Suprapubic skin (tissue), 4 donors: ENCODE results near the gene PATL1. TPM values are rescaled to one million over a fixed set of nuclear protein-coding genes. Genes with fewer than 3 reads are reported as not detected.
A peak's percentile ranks its signal among the peaks of the same experiment; 100 is the strongest.

ENCODE experiments used
- DNase-seq, 2 donors: peaks; one replicate each; pipeline ENCODE4 v3.0.0-alpha.2; 2019; ENCODE audit warnings: low spot score in 2 of 2
- H3K27ac ChIP-seq: fragments of 200-600 bp; sonication (generic); one replicate; pipeline ENCODE4 v1.5.1; 2019
- H3K27me3 ChIP-seq: fragments of 200-600 bp; sonication (generic); one replicate; pipeline ENCODE4 v1.5.1; 2019
- H3K36me3 ChIP-seq: fragments of 200-600 bp; sonication (generic); one replicate; pipeline ENCODE4 v1.5.1; 2019
- H3K4me1 ChIP-seq: fragments of 200-600 bp; sonication (generic); one replicate; pipeline ENCODE4 v1.5.1; 2019
- H3K4me3 ChIP-seq: fragments of 200-600 bp; sonication (generic); one replicate; pipeline ENCODE4 v1.5.1; 2019; ENCODE audit warnings: mild to moderate bottlenecking
- H3K9me3 ChIP-seq: fragments of 200-600 bp; sonication (generic); one replicate; pipeline ENCODE4 v1.5.1; 2019
- EP300 ChIP-seq: sonication (generic); formaldehyde crosslinking; IDR thresholded peaks from one replicate; pipeline ENCODE4 v1.6.1; 2017; ENCODE audit warnings: antibody characterized with exemption
- POLR2A ChIP-seq, 2 donors: fragments of 450-650 bp; IDR thresholded peaks; one replicate each; pipeline ENCODE4 v1.6.1; 2017; ENCODE audit warnings: antibody characterized with exemption in 2 of 2, mild to moderate bottlenecking in 2 of 2, moderate library complexity in 2 of 2
- POLR2AphosphoS5 ChIP-seq, 3 donors: sonication (generic); formaldehyde crosslinking; IDR thresholded peaks; one replicate each; pipeline ENCODE4 v1.6.1; 2017; ENCODE audit warnings: antibody characterized with exemption in 3 of 3
- WGBS: methylation state at CpG from one replicate; pipeline ENCODE4 v1.1.5; 2018; 5-methylcytosine and 5-hydroxymethylcytosine counted together
- total RNA-seq, 4 donors: library from RNA; depleted of rRNA; stranded (reverse); fragments of >200 nt; gene quantifications; one replicate each; pipeline ENCODE4 v1.1.0, GENCODE V29; 2016
- TF ChIP-seq, protein P1 (sequence below), 2 donors: fragments of 200-600 bp in 1 of 2; fragments of 450-650 bp in 1 of 2; sonication (generic) in 1 of 2; IDR thresholded peaks; one replicate each; pipeline ENCODE4 v1.5.1; 2016 to 2019; ENCODE audit warnings: antibody characterized with exemption in 2 of 2, mild to moderate bottlenecking in 1 of 2, moderate library complexity in 1 of 2

The PATL1 gene
- total RNA-seq, 4 donors from 2014 or later: 14.3 to 23.2 (median 19.2) TPM

DNA sequence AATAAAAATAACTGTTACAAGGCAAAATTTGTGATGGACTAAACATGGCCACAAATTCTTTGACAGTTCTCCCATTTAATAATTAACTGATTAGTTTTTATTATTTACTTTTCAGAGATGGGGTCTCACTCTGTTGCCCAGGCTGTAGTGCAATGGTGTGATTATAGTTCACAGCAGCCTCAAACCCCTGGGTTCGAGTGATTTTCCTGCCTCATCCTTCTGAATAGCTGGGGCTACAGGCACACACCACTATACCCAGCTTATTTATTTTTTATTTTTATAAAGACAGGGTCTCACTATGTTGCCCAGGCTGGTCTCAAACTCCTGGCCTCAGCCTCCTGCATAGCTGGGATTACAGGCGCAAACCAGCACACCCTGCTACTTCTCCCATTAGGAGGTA lies 4.5 kb upstream of the PATL1 start:
- no peaks in the 10 kb centered on the region for H3K27me3 ChIP-seq
- no peak overlapping the region for H3K27ac ChIP-seq
- peaks cover 13% of the 10 kb centered on the region for H3K4me1 ChIP-seq
- H3K4me3 ChIP-seq: no peak overlapping the region
- DNase-seq: no peak
- H3K36me3 ChIP-seq: no peaks in the 10 kb centered on the region
- no peaks in the 10 kb centered on the region for H3K9me3 ChIP-seq
- TF ChIP-seq EP300 (no peak), POLR2AphosphoS5 (IDR thresholded peaks at IDR 0.05) (no peak), POLR2A (IDR thresholded peaks at IDR 0.05) (no peak)
- TF ChIP-seq, protein P1, sequence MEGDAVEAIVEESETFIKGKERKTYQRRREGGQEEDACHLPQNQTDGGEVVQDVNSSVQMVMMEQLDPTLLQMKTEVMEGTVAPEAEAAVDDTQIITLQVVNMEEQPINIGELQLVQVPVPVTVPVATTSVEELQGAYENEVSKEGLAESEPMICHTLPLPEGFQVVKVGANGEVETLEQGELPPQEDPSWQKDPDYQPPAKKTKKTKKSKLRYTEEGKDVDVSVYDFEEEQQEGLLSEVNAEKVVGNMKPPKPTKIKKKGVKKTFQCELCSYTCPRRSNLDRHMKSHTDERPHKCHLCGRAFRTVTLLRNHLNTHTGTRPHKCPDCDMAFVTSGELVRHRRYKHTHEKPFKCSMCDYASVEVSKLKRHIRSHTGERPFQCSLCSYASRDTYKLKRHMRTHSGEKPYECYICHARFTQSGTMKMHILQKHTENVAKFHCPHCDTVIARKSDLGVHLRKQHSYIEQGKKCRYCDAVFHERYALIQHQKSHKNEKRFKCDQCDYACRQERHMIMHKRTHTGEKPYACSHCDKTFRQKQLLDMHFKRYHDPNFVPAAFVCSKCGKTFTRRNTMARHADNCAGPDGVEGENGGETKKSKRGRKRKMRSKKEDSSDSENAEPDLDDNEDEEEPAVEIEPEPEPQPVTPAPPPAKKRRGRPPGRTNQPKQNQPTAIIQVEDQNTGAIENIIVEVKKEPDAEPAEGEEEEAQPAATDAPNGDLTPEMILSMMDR (IDR thresholded peaks at IDR 0.05): no peak
- 95% methylated on average over 2 of the region's 2 CpGs for WGBS

DNA sequence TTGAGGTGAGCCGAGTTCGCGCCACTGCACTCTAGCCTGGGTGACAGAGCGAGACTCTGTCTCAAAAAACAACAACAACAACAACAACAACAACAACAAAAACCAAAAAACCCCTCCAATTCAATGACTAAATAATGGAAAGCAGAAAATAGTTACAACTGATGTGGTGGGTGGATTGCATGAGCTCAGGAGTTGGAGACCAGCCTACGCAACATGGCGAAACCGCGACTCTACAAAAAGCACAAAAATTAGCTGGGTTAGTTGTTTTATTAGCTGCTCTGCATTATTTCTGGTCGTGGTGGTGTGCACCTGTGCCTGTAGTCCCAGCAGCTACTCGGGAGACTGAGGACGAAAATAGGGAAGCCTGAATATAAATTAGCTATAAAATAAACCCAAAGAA lies 2.6 kb upstream of the PATL1 start:
- Histone ChIP-seq H3K4me1 (peaks cover 29% of the 10 kb centered on the region), H3K36me3 (no peaks in the 10 kb centered on the region), H3K27ac (no peak overlapping the region), H3K9me3 (no peaks in the 10 kb centered on the region), H3K27me3 (no peaks in the 10 kb centered on the region), H3K4me3 (no peak overlapping the region)
- TF ChIP-seq POLR2A (IDR thresholded peaks at IDR 0.05): no peak
- no peak for TF ChIP-seq EP300
- TF ChIP-seq, protein P1 (IDR thresholded peaks at IDR 0.05): no peak
- no peak for TF ChIP-seq POLR2AphosphoS5 (IDR thresholded peaks at IDR 0.05)
- WGBS: 90% methylated on average over 11 of the region's 11 CpGs
- no peak for DNase-seq

DNA sequence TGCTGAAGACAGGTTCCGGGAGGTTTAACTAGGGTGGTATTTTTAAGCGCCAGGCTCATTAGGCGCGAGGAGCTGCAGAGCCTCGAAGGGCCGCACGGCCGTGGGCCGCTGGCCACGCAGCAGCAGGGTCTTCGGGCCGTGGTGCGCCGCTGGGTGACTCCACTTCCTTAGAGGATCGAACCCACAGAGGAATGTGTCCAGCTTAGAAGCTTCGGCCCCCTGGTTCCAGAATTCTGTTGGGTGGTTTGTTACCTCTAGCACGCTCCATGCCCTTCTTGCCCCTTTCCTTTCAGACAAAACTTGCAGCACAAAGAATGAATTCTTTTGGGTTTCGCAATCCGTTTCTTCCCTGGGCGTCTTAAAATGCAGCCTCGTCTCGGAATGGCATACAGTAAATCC lies 773 bp upstream of the PATL1 start:
- TF ChIP-seq, protein P1 (IDR thresholded peaks at IDR 0.05): peak in 1 of 2 donors; percentile 6
- no peak for TF ChIP-seq POLR2AphosphoS5 (IDR thresholded peaks at IDR 0.05)
- no peaks in the 10 kb centered on the region for H3K27me3 ChIP-seq
- peaks cover 10% of the 10 kb centered on the region for H3K36me3 ChIP-seq
- 3% methylated on average over 22 of the region's 22 CpGs for WGBS
- no peaks in the 10 kb centered on the region for H3K9me3 ChIP-seq
- DNase-seq: peak in 1 of 2 donors; percentile 70
- peak overlapping the region; percentile 99 for H3K27ac ChIP-seq
- H3K4me1 ChIP-seq: peaks cover 32% of the 10 kb centered on the region
- peak overlapping the region; percentile 98 for H3K4me3 ChIP-seq

GRCh38 chr11:59668188-59668949 lies 468 bp downstream of the PATL1 start:
- Histone ChIP-seq H3K27ac (peak overlapping the region; percentile 99), H3K4me1 (peaks cover 32% of the 10 kb centered on the region), H3K9me3 (no peaks in the 10 kb centered on the region), H3K27me3 (no peaks in the 10 kb centered on the region), H3K36me3 (peaks cover 23% of the 10 kb centered on the region), H3K4me3 (peak overlapping the region; percentile 98)
- DNase-seq: peak; percentile 83 to 88
- under 1% methylated on average over 14 of the region's 39 CpGs for WGBS
- TF ChIP-seq EP300 (no peak), POLR2A (IDR thresholded peaks at IDR 0.05) (no peak)
- TF ChIP-seq, protein P1 (IDR thresholded peaks at IDR 0.05): peak in 1 of 2 donors; percentile 21

DNA sequence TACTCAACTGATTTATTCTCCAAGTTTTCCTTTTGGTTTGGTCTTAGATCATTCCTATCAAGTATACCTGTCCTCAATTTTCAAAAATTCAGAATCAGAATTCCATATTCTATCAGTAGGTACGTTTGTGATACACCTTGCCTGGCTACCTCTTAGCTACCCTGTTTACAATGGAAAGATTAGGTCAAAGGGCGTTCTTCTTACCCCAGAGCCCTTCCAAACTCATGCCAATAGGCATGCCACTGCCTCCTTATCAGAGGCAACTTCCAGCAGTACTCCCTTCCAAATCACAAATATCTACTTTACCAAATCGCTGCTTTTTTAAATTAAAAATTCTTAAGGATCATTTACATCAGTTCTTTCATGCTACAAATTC lies 1.0 kb downstream of the PATL1 start:
- peak overlapping the region; percentile 99 for H3K27ac ChIP-seq

More for the DNA sequence above, 1.0 kb downstream of the PATL1 start:
- TF ChIP-seq POLR2AphosphoS5 (IDR thresholded peaks at IDR 0.05) (no peak), POLR2A (IDR thresholded peaks at IDR 0.05) (no peak), EP300 (no peak)
- TF ChIP-seq, protein P1 (IDR thresholded peaks at IDR 0.05): no peak
- no peaks in the 10 kb centered on the region for H3K9me3 ChIP-seq
- peaks cover 28% of the 10 kb centered on the region for H3K36me3 ChIP-seq
- H3K27me3 ChIP-seq: no peaks in the 10 kb centered on the region
- peaks cover 32% of the 10 kb centered on the region for H3K4me1 ChIP-seq
- 24% methylated on average over 3 of the region's 3 CpGs for WGBS
- H3K4me3 ChIP-seq: peak overlapping the region; percentile 98
- no peak for DNase-seq
